D721Med (cell line): Measurements from ENCODE around the gene SLC12A7.

Experiments used
- DNase-seq: peaks from one replicate; pipeline ENCODE4 v3.0.0; 2011; ENCODE audit warnings: low spot score; ENCODE audit not compliant: insufficient read length
- FAIRE-seq: peaks from 2 replicates; lab custom pipeline; 2011; peaks lifted over from hg19 to GRCh38; lab: Jason Lieb, UNC
- TF ChIP-seq, protein P1 (sequence below): IDR thresholded peaks from 2 replicates; pipeline ENCODE4 v1.5.1; 2012; ENCODE audit warnings: mild to moderate bottlenecking, control low read depth; ENCODE audit not compliant: insufficient read depth; ENCODE audit errors: missing control alignments

Gene SLC12A7

DNA sequence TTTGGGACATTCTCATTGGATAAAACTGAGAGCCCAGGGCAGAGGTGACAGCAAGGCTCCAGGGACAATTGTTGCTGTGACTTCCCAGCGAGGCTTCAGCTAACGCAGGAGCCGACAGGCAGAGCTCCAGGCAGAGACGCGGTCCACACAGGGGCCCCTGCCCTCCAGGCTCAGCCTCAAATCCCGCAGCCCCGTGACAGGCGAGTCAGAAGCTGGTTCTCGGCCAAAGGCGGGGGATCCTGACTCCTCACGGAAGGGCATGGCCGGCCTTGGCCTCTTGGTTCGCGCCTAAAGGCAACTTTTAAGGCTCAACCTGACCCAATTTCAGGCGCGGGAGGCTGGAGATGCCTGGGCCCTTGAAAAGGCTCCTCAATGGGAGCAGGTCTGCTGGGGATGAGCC, 21.3 kb downstream of the SLC12A7 start:
- TF ChIP-seq, protein P1, sequence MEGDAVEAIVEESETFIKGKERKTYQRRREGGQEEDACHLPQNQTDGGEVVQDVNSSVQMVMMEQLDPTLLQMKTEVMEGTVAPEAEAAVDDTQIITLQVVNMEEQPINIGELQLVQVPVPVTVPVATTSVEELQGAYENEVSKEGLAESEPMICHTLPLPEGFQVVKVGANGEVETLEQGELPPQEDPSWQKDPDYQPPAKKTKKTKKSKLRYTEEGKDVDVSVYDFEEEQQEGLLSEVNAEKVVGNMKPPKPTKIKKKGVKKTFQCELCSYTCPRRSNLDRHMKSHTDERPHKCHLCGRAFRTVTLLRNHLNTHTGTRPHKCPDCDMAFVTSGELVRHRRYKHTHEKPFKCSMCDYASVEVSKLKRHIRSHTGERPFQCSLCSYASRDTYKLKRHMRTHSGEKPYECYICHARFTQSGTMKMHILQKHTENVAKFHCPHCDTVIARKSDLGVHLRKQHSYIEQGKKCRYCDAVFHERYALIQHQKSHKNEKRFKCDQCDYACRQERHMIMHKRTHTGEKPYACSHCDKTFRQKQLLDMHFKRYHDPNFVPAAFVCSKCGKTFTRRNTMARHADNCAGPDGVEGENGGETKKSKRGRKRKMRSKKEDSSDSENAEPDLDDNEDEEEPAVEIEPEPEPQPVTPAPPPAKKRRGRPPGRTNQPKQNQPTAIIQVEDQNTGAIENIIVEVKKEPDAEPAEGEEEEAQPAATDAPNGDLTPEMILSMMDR = no peak
- FAIRE-seq (no peak), DNase-seq (no peak)

DNA sequence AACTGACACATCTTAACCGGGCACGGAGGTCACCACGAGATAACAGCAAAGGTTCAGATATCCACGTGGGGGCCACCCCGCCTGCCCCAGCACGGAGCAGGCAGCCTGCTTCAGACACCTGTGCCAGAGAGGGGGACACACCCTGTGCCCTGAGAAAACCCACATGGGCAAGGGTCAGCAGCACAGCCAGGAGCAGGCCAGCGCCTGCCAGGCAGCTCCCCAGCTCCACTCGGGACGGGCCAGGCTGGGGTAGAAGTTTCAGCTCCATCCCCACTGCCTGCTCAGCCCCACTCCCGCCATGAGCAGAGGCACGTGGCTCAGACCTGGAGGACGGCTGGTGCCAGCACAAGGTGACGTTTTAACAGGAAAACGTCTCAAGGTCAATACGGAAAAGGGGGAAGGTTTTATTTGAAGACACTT, 22.2 kb downstream of the SLC12A7 start:
- DNase-seq = no peak
- no peak for FAIRE-seq
- TF ChIP-seq, protein P1 = no peak

DNA sequence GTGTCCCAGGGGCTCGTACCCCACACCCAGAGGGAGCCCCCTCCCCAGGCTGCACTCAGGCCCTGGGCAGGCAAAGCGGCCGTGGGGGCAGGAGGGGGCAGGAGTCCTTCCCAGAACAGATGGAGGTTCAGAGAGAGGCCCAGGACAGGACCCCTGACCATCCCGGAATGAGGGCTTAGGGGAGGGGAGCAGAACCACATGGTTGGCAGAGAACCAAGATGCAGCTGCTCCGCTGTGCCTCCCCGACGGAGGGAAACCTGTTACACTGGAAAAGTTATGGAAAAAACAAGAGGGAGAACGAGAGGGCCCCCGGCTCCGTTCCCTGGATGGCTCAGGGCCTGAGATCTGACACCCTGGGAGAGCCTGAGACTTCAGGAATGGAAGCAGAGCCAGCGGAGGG, 22.7 kb downstream of the SLC12A7 start:
- no peak for DNase-seq
- TF ChIP-seq, protein P1 = no peak
- no peak for FAIRE-seq

DNA sequence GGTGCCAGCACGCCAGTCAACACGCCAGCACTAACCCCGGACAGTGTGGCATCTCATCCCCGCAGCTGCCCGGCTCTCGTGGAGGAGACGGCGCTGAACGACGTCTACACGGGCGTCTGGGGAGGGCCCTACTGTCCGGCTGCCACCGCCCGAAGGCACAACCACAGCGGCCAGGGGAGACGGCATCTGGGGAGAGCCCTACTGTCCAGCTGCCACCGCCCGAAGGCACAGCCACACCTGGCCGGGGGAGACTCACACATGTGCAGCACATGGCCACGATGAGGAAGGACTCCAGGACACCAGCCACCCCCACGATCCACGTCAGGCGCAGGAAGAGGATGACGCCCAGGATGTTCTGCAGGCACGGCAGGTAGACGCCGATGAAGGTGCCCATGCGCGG, 23.1 kb downstream of the SLC12A7 start:
- DNase-seq (no peak), FAIRE-seq (no peak)
- TF ChIP-seq, protein P1 = no peak

DNA sequence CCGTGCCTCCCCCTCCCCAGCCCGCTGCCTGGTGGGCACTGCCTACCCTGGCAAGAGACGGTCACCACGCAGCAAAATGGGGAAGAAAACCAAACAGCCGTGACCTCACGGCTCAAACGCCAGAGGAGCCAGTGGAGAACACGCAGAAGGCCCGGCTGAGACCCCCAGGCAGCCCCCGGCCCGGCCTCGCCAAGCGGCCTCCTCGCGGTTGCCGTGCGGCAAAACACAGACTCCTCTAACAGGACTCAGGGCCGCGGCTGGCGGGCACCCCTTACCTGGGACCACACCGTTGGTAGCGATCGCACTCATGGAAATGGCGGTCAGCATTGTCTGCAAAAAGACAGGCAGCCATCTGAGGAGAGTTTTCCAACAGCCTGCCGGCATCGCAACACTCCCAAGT, 23.8 kb downstream of the SLC12A7 start:
- DNase-seq = no peak
- TF ChIP-seq, protein P1 = no peak
- no peak for FAIRE-seq

DNA sequence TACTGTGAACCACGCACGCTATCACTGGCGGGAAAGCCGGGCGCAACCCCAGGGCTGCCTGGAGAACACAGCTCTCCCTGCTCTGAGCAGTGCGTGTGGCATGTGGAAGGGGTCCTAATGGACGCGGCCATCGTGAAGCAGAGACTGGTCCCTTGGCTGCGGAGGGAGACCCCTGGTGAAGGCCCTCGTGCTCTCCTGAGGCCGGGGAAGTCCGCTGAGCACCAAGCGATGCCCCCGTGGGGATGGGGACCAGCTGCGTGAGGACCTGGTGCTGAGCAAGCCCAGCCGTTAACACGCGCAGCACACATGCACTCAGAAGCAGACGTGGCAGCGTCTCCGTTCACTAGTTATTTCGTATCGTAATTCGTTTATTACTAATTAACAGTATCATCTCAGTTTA, 24.4 kb downstream of the SLC12A7 start:
- TF ChIP-seq, protein P1 = no peak
- DNase-seq (no peak), FAIRE-seq (no peak)

DNA sequence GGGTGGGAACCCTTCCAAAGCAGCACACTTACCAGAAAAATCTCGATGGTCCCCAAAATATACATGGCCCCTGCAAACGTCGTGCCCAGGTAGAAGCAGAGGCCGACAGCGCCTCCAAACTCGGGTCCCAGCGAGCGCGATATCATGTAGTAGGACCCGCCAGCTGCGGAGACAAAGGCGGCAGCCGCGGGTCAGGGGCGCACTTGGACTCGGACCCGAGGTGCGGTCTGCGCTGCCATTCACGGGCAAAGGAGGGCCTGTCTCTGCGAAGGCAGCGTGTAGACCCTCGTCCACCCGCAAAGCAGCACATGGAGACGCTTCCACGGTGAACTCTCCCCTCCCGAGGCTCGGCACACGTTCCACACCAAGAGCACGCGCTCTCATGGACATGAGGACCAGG, 25.0 kb downstream of the SLC12A7 start:
- TF ChIP-seq, protein P1 = no peak
- DNase-seq (no peak), FAIRE-seq (no peak)
